K562 (cell line): ENCODE results near the gene FBXW7. TPM values are rescaled to one million over a fixed set of nuclear protein-coding genes. Genes with fewer than 3 reads are reported as not detected.

Experiments used
- CBFB ChIP-seq: sonication (generic); formaldehyde crosslinking; IDR thresholded peaks from 2 replicates; pipeline ENCODE4 v1.4.0; 2020; ENCODE audit warnings: mild to moderate bottlenecking, missing genetic modification reagents
- HINFP ChIP-seq: fragments of 450-650 bp; conservative IDR thresholded peaks from 2 replicates; pipeline ENCODE4 v1.6.1; 2016; ENCODE audit warnings: missing genetic modification characterization, low read depth, mild to moderate bottlenecking, control low read depth, missing compliant biosample characterization
- JUND ChIP-seq, 2 experiments: IDR thresholded peaks; 2 replicates in 1 of 2; 3 replicates in 1 of 2; pipeline ENCODE4 v1.6.1; 2011; ENCODE audit warnings: borderline replicate concordance in 2 of 2, low read depth in 2 of 2, low read length in 2 of 2, improper control_type of control experiment in 1 of 2, missing biosample characterization in 1 of 2, missing genetic modification characterization in 1 of 2, missing genetic modification reagents in 1 of 2
- MNT ChIP-seq, 2 experiments: fragments of 450-650 bp; conservative IDR thresholded peaks; 2 replicates each; pipeline ENCODE4 v1.6.1; 2017; ENCODE audit warnings: mild to moderate bottlenecking in 2 of 2, moderate library complexity in 2 of 2
- NFRKB ChIP-seq: fragments of 450-650 bp; IDR thresholded peaks from 2 replicates; pipeline ENCODE4 v1.6.1; 2016; ENCODE audit warnings: low read depth
- PRDM10 ChIP-seq: fragments of 450-650 bp; IDR thresholded peaks from 2 replicates; pipeline ENCODE4 v1.6.1; 2018; ENCODE audit not compliant: partially characterized antibody
- REST ChIP-seq, 2 experiments: fragments of 450-650 bp; formaldehyde crosslinking in 1 of 2; IDR thresholded peaks; 2 replicates each; pipeline versions ENCODE4 v1.4.0 to v1.6.1; 2014 to 2020; ENCODE audit warnings: mild to moderate bottlenecking in 2 of 2, borderline replicate concordance in 1 of 2, low read depth in 1 of 2
- ZNF431 ChIP-seq: sonication (generic); formaldehyde crosslinking; IDR thresholded peaks from 2 replicates; pipeline ENCODE4 v1.8.0; 2022; ENCODE audit warnings: mild to moderate bottlenecking, missing genetic modification reagents
- polyA plus RNA-seq, 8 experiments: library from polyadenylated mRNA; depleted of rRNA in 4 of 8; stranded (reverse) in 5 of 8; unstranded in 3 of 8; fragments of >200 nt; fragmentation: Nextera tagmentation in 2 of 8; fragmentation: Illumina TruSeq in 1 of 8; extraction: Ambion mirVana in 2 of 8; extraction: Trizol in 1 of 8; gene quantifications; 2 replicates each; pipeline versions ENCODE4 v1.2.1 to v1.2.3, GENCODE V29; 2011 to 2014; ENCODE audit warnings: inconsistent platforms in 1 of 8, missing spikeins in 1 of 8
- total RNA-seq, 7 experiments: library from RNA; depleted of rRNA in 6 of 7; stranded (reverse); fragments of >200 nt in 6 of 7; fragmentation: Illumina TruSeq in 2 of 7; extraction: Trizol in 2 of 7; gene quantifications; 2 replicates each; pipeline versions ENCODE4 v1.2.1 to v1.2.3, GENCODE V29; 2011 to 2021; ENCODE audit warnings: low replicate concordance in 1 of 7

Gene FBXW7
- total and polyA plus RNA-seq, 9 of the 15 experiments (the other 6 are each of a cell fraction or from before 2014, with no cell fraction given) = 6.8 to 44.2 (median 16.4) TPM

- TF ChIP-seq MNT (conservative IDR thresholded peaks at IDR 0.05) (0 out of 4 replicates have a peak, but pooled peaks of 1 of the 2 experiments have one; percentile 30), JUND (IDR thresholded peaks at IDR 0.05; ENCODE audit: borderline replicate concordance, low read depth, low read length) (0 out of 2 replicates have a peak, but pooled peaks have one; percentile 3), JUND (tag; IDR thresholded peaks at IDR 0.05; ENCODE audit: borderline replicate concordance, low read depth, low read length) (no peak), CBFB (CRISPR knock-in tag) (no peak), ZNF431 (no peak), NFRKB (no peak), PRDM10 (no peak), REST (IDR thresholded peaks at IDR 0.05; ENCODE audit: borderline replicate concordance) (peak; percentile 82), REST (CRISPR knock-in tag; IDR thresholded peaks at IDR 0.05; ENCODE audit: low read depth) (no peak), HINFP (tag) (no peak)
Measured at GRCh38 chr4:152500800-152501434, 35.0 kb downstream of the FBXW7 start (continued).
